GM18526 (cell line): ENCODE data around the gene RASIP1.

Source experiments
- POLR2A ChIP-seq: IDR thresholded peaks from 3 replicates; pipeline ENCODE4 v1.6.1; 2011; ENCODE audit not compliant: insufficient read length; ENCODE audit errors: extremely low read depth

Gene RASIP1

GRCh38 chr19:48673436-48674100 lies 66.8 kb downstream of the RASIP1 start:
- TF ChIP-seq POLR2A = no peak

- TF ChIP-seq POLR2A = no peak
Measured at GRCh38 chr19:48672994-48673393, 67.4 kb downstream of the RASIP1 start, which contains the start of gene NTN5. Gene NTN5 (minus strand): TSS chr19:48673017. CDS start chr19:48670986, 2,031 bp downstream.

GRCh38 chr19:48671446-48671995 lies 68.9 kb downstream of the RASIP1 start:
- TF ChIP-seq POLR2A = no peak

- TF ChIP-seq POLR2A = no peak
Measured at GRCh38 chr19:48670699-48671445, 69.5 kb downstream of the RASIP1 start.
